Measurements from ENCODE around the gene PTCD2.

Gene PTCD2

DNA sequence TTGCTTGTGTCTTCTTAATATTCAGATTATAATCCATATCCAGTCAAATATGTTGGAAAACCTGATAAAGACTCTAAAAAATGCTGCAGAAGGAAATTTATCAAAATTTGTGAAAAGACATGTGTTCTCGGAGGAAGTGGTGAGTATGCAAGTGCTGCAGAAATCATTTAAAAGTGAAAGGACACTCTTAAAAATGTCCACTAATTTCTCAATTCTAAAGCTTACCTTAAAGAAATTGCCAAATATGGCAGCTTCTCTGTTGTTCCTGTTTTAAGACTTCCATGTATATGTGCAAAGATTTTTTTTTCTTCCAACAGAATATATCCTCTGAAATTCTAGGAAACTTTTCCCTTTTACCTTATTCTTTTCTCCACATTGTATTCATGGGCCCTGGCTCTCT, 32.4 kb downstream of the PTCD2 start:
- no peak overlapping the region for H3K4me3 ChIP-seq (ENCODE audit: low read length, poor library complexity, severe bottlenecking)

DNA sequence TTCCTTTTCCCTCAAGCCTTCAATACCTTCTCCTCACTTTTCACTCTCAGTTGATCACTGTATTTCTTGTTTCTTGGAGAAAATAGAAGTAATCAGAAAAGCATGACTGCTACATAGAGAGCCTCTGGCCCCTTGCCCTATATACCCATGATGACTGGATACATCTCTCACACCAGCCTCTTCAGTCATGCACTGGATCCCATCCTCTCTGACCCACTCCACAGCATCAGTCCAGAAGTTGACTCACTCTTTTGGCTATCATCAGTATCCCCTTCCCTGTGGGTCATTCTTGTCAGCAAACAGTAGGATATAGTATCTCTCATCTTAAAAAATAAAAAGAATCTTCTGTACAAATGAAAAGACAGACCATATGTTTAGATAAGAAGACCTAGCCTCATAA, 32.9 kb downstream of the PTCD2 start:
- no peaks in the 10 kb centered on the region for H4K20me1 ChIP-seq (ENCODE audit: insufficient read depth, low read length, poor library complexity, severe bottlenecking)
- no peaks in the 10 kb centered on the region for H3K9me2 ChIP-seq (replicated peaks; ENCODE audit: low read depth, low read length)
- no peaks in the 10 kb centered on the region for H3K9me3 ChIP-seq (ENCODE audit: insufficient read depth, low read depth, low read length)
- H3K79me2 ChIP-seq (ENCODE audit: insufficient read depth, low read length) = no peaks in the 10 kb centered on the region
- H3K4me1 ChIP-seq (ENCODE audit: insufficient read depth, low read length, poor library complexity, severe bottlenecking) = peaks cover 15% of the 10 kb centered on the region
- no peak overlapping the region for H3K4me3 ChIP-seq (ENCODE audit: low read length, poor library complexity, severe bottlenecking)
- H3K36me3 ChIP-seq (ENCODE audit: insufficient read depth, low read length) = no peaks in the 10 kb centered on the region
- no peak overlapping the region for H3K9ac ChIP-seq (ENCODE audit: low read depth, low read length, poor library complexity, severe bottlenecking)
- H2AFZ ChIP-seq (ENCODE audit: low read length) = no peak overlapping the region
- H3F3A ChIP-seq (ENCODE audit: low read depth) = no peaks in the 10 kb centered on the region
- H3K27me3 ChIP-seq (ENCODE audit: insufficient read depth, low read length, poor library complexity, severe bottlenecking) = no peaks in the 10 kb centered on the region
- TF ChIP-seq, protein P1, sequence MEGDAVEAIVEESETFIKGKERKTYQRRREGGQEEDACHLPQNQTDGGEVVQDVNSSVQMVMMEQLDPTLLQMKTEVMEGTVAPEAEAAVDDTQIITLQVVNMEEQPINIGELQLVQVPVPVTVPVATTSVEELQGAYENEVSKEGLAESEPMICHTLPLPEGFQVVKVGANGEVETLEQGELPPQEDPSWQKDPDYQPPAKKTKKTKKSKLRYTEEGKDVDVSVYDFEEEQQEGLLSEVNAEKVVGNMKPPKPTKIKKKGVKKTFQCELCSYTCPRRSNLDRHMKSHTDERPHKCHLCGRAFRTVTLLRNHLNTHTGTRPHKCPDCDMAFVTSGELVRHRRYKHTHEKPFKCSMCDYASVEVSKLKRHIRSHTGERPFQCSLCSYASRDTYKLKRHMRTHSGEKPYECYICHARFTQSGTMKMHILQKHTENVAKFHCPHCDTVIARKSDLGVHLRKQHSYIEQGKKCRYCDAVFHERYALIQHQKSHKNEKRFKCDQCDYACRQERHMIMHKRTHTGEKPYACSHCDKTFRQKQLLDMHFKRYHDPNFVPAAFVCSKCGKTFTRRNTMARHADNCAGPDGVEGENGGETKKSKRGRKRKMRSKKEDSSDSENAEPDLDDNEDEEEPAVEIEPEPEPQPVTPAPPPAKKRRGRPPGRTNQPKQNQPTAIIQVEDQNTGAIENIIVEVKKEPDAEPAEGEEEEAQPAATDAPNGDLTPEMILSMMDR (conservative IDR thresholded peaks at IDR 0.05; ENCODE audit: low read length) = no peak
- TF ChIP-seq EZH2phosphoT487 (IDR thresholded peaks at IDR 0.05; ENCODE audit: borderline replicate concordance) = no peak
- H3K4me2 ChIP-seq (ENCODE audit: low read depth, low read length, poor library complexity, severe bottlenecking) = no peak overlapping the region

More for the DNA sequence above, 32.4 kb downstream of the PTCD2 start:
- TF ChIP-seq EZH2phosphoT487 (IDR thresholded peaks at IDR 0.05; ENCODE audit: borderline replicate concordance) = no peak
- no peaks in the 10 kb centered on the region for H4K20me1 ChIP-seq (ENCODE audit: insufficient read depth, low read length, poor library complexity, severe bottlenecking)
- H3K27me3 ChIP-seq (ENCODE audit: insufficient read depth, low read length, poor library complexity, severe bottlenecking) = no peaks in the 10 kb centered on the region
- H3F3A ChIP-seq (ENCODE audit: low read depth) = no peaks in the 10 kb centered on the region
- H2AFZ ChIP-seq (ENCODE audit: low read length) = no peak overlapping the region
- H3K36me3 ChIP-seq (ENCODE audit: insufficient read depth, low read length) = no peaks in the 10 kb centered on the region
- no peak overlapping the region for H3K4me2 ChIP-seq (ENCODE audit: low read depth, low read length, poor library complexity, severe bottlenecking)
- H3K4me1 ChIP-seq (ENCODE audit: insufficient read depth, low read length, poor library complexity, severe bottlenecking) = peaks cover 15% of the 10 kb centered on the region
- no peaks in the 10 kb centered on the region for H3K9me2 ChIP-seq (replicated peaks; ENCODE audit: low read depth, low read length)
- H3K9ac ChIP-seq (ENCODE audit: low read depth, low read length, poor library complexity, severe bottlenecking) = no peak overlapping the region
- no peaks in the 10 kb centered on the region for H3K79me2 ChIP-seq (ENCODE audit: insufficient read depth, low read length)
- H3K9me3 ChIP-seq (ENCODE audit: insufficient read depth, low read depth, low read length) = no peaks in the 10 kb centered on the region

DNA sequence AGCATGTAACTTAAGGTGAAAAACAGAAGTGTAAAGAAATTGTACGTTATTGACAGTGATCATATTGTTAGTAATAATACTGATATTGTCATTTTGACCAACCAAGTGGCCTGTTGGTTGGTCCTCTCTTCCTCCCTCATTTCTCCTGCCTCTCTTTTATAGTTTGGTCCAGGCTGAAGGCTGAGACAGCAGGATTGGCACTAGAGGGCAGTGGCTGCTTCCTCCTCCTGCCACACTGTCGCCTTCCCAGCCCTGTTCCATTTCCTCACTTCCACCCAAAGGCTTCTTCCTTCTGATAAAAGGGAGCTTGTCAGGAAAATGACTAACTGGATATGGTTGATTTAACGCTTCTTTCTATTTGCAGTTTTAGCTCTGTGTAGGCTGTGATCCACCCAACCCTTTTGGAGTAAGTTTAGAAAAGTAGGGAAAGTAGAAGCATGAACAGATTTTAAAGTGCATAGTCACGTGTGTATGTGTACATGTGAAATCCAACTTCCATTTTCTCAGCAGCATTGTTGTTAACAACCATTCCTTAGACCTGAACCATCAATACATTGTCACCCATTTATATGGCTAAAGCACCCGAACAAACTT, 35.6 kb downstream of the PTCD2 start:
- no peak overlapping the region for H3K4me2 ChIP-seq (ENCODE audit: low read depth, low read length, poor library complexity, severe bottlenecking)
- no peaks in the 10 kb centered on the region for H4K20me1 ChIP-seq (ENCODE audit: insufficient read depth, low read length, poor library complexity, severe bottlenecking)
- no peaks in the 10 kb centered on the region for H3K79me2 ChIP-seq (ENCODE audit: insufficient read depth, low read length)
- no peak overlapping the region for H2AFZ ChIP-seq (ENCODE audit: low read length)
- H3K27me3 ChIP-seq (ENCODE audit: insufficient read depth, low read length, poor library complexity, severe bottlenecking) = no peaks in the 10 kb centered on the region
- no peak overlapping the region for H3K4me3 ChIP-seq (ENCODE audit: low read length, poor library complexity, severe bottlenecking)
- no peaks in the 10 kb centered on the region for H3K9me2 ChIP-seq (replicated peaks; ENCODE audit: low read depth, low read length)
- H3K4me1 ChIP-seq (ENCODE audit: insufficient read depth, low read length, poor library complexity, severe bottlenecking) = no peaks in the 10 kb centered on the region
- no peak overlapping the region for H3K9ac ChIP-seq (ENCODE audit: low read depth, low read length, poor library complexity, severe bottlenecking)
- H3K9me3 ChIP-seq (ENCODE audit: insufficient read depth, low read depth, low read length) = no peaks in the 10 kb centered on the region
- no peaks in the 10 kb centered on the region for H3F3A ChIP-seq (ENCODE audit: low read depth)
- H3K36me3 ChIP-seq (ENCODE audit: insufficient read depth, low read length) = peaks cover 4% of the 10 kb centered on the region; the same call in 1 of the 2 replicates
- TF ChIP-seq, protein P1 (conservative IDR thresholded peaks at IDR 0.05; ENCODE audit: low read length) = peak; percentile 47
- TF ChIP-seq EZH2phosphoT487 (IDR thresholded peaks at IDR 0.05; ENCODE audit: borderline replicate concordance) = no peak

DNA sequence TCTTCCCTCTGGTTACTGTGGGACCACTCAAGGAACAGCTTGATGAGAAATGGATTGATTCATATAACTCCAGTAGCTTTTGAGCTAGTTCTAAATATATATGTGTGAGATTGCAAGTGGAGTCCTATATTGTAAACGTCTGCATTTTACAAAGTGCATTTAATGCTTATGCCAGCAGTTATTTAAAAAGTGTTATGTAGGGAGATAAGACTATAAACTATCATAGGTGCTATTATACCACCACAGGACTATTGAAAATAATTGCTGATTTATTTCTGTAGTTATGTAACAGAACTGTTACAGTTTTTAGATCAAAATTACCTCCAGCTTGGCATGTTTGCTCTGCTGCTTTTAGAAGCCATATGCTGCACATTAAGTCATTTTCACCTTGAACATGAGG, 36.2 kb downstream of the PTCD2 start:
- H3K4me1 ChIP-seq (ENCODE audit: insufficient read depth, low read length, poor library complexity, severe bottlenecking) = no peaks in the 10 kb centered on the region
- H3F3A ChIP-seq (ENCODE audit: low read depth) = no peaks in the 10 kb centered on the region

More for the DNA sequence above, 36.2 kb downstream of the PTCD2 start:
- Histone ChIP-seq H3K9me2 (replicated peaks; ENCODE audit: low read depth, low read length) (no peaks in the 10 kb centered on the region), H4K20me1 (ENCODE audit: insufficient read depth, low read length, poor library complexity, severe bottlenecking) (no peaks in the 10 kb centered on the region), H3K27me3 (ENCODE audit: insufficient read depth, low read length, poor library complexity, severe bottlenecking) (no peaks in the 10 kb centered on the region), H3K9me3 (ENCODE audit: insufficient read depth, low read depth, low read length) (no peaks in the 10 kb centered on the region), H3K9ac (ENCODE audit: low read depth, low read length, poor library complexity, severe bottlenecking) (no peak overlapping the region), H3K4me3 (ENCODE audit: low read length, poor library complexity, severe bottlenecking) (no peak overlapping the region), H3K36me3 (ENCODE audit: insufficient read depth, low read length) (peaks cover 4% of the 10 kb centered on the region; the same call in 1 of the 2 replicates), H3K79me2 (ENCODE audit: insufficient read depth, low read length) (no peaks in the 10 kb centered on the region), H3K4me2 (ENCODE audit: low read depth, low read length, poor library complexity, severe bottlenecking) (no peak overlapping the region), H2AFZ (ENCODE audit: low read length) (no peak overlapping the region)
- TF ChIP-seq, protein P1 (conservative IDR thresholded peaks at IDR 0.05; ENCODE audit: low read length) = no peak
- no peak for TF ChIP-seq EZH2phosphoT487 (IDR thresholded peaks at IDR 0.05; ENCODE audit: borderline replicate concordance)
